ENCODE results near the gene DLG4.
"Not testable (repeated sequence)": the region's sequence is repeated elsewhere in the genome, so short reads cannot be mapped to it uniquely, and the experiment has no call there.

Gene DLG4

GRCh38 chr17:7249830-7250229, 30.2 kb upstream of the DLG4 start:
- no peak for DNase-seq (ENCODE audit: low read depth in 4 of 4, low spot score in 1 of 4)

- DNase-seq (ENCODE audit: low read depth in 4 of 4, low spot score in 1 of 4) = no peak
Observed at GRCh38 chr17:7249214-7249613, 29.6 kb upstream of the DLG4 start.

- no peak for DNase-seq (ENCODE audit: low read depth in 4 of 4, low spot score in 1 of 4)
Observed at GRCh38 chr17:7248796-7249195, 29.2 kb upstream of the DLG4 start.

DNA sequence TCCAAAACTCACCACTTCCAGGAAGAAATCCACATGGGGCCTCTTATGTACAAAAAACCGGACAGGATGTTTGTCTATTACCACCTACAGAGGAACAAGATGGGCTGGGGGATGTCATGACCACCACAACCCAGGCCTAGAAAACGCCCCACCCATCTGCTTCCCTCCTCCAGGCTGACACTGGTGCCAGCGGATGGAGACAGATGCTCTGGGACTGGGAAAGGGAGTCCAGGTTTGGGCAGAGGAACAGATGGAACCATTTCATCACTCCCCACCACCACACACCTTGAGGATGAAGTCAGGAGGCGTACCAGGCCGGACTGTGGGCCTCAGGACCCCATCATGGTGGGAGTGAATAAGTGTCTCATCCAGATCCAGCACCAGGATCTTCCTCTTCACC, 27.1 kb upstream of the DLG4 start:
- DNase-seq (ENCODE audit: low read depth in 4 of 4, low spot score in 1 of 4) = no peak

GRCh38 chr17:7243838-7244237, 24.2 kb upstream of the DLG4 start:
- DNase-seq (ENCODE audit: low read depth in 4 of 4, low spot score in 1 of 4) = not testable (repeated sequence)

- no peak for DNase-seq (ENCODE audit: low read depth in 4 of 4, low spot score in 1 of 4)
Observed at GRCh38 chr17:7243453-7243729, 23.8 kb upstream of the DLG4 start.

- DNase-seq (ENCODE audit: low read depth in 4 of 4, low spot score in 1 of 4) = peak; percentile 76 to 88 (median 82)
Observed at GRCh38 chr17:7242717-7243452, 23.2 kb upstream of the DLG4 start.

DNA sequence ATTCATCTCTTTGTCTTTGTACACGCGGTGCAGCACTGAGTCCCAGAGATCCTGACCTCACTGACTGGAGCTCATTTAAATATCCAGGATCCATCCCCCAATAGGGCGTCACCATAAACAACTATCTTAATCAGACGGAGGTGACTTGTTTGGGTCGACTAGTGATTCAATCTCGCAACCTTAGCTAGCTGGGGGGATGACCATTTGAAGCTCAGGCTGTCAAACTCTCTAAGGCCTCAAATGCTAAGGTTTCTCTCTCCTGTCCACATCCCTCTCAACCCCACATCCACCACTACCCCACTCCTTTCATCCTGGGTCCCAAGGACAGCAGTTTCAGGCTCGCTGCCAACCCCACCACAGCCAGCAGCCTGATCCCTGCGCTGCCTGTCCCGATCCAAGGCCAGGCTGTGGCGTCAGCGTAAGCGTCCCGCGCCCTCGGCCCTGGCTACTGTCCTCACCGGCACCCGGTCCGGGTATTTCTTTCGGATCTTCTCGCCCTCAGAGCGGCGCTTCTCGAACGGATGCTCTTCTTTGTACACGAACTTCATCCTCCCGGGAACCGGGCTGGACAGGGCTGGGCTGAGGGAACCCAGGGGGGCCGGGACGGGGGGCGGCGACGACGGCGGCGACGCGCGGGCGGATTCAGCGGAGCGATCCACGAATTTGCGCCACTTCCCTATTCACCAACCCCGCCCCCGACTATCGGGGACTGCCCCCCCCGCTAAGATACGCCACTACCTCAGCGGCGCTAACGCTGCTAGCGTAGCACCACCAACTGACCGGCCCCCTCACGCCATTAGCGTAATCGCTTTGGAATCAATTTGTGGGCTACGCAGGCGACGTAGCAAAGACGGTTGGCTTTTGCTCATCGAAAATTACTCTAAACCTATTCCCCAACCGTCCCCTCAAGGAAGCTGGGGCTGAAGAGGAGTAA, 22.4 kb upstream of the DLG4 start, which contains the start of gene GABARAP:
Gene GABARAP, minus strand, starts transcription at position 667 of the 934 bp plus-strand sequence. Its CDS starts 119 bp downstream, at position 548.
- peak; percentile 85 to 91 (median 88) for DNase-seq (ENCODE audit: low read depth in 4 of 4, low spot score in 1 of 4)

- no peak for DNase-seq (ENCODE audit: low read depth in 4 of 4, low spot score in 1 of 4)
Observed at GRCh38 chr17:7241090-7241733, 21.6 kb upstream of the DLG4 start.

DNA sequence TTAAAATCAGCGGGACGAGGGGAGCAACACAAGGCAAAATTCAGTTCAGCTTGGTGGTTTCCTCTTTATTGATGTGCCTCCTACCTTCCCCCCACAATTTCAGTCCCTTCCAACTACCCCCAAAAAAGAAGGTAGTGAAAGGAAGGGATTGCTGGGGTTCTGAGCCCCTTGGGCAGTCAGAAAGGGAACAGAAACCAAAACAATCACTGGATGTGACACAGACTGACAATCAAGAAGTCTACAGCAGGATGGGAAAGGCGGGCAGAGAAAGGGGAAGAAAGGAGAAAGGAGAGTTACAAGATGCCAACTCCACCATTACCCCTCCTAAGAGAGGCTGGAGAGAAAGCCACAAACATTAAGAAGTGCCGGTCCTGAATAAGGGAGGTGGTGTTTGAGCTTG, 20.7 kb upstream of the DLG4 start:
- no peak for DNase-seq (ENCODE audit: low read depth in 4 of 4, low spot score in 1 of 4)

- DNase-seq (ENCODE audit: low read depth in 4 of 4, low spot score in 1 of 4) = peak; percentile 83 to 97 (median 94)
Observed at GRCh38 chr17:7239091-7240027, 19.7 kb upstream of the DLG4 start, which contains the start of gene PHF23. Gene PHF23, minus strand, starts transcription at chr17:7239457. Its CDS starts 178 bp downstream, at chr17:7239279.

DNA sequence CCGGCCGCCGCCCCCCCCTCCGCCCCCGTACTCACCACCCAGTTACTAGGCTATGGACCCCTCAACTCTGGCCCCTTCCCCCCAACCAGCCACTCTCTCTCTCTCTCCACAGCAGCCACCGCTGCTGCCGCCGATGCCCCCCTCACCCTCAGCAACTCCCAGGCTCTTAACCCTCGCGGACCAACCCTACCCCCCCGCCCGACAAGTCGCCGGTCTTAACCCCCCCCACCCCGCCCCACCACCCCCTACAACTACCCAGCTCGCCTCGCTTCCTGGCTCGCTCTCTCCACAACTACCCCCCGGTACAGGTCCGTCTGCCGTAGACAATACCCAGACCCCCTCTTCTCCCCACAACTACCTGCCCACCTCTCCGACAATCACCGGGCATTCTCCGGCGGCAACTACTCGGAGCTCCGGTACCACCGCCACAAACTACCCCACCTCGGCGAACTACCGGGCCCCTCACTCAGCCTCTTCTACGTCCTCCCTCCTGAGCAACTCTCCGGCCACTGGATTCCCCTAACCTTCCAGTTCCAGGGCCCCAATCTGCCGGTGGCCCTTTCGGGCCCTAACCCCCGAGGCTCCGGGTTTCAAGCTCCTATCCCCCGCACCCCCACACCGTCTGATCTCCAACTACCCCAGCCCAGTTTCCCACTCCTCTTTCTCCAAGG, 18.9 kb upstream of the DLG4 start:
- no peak for DNase-seq (ENCODE audit: low read depth in 4 of 4, low spot score in 1 of 4)

- DNase-seq (ENCODE audit: low read depth in 4 of 4, low spot score in 1 of 4) = peak; percentile 69 to 87 (median 82)
Observed at GRCh38 chr17:7237761-7238419, 18.3 kb upstream of the DLG4 start.

DNA sequence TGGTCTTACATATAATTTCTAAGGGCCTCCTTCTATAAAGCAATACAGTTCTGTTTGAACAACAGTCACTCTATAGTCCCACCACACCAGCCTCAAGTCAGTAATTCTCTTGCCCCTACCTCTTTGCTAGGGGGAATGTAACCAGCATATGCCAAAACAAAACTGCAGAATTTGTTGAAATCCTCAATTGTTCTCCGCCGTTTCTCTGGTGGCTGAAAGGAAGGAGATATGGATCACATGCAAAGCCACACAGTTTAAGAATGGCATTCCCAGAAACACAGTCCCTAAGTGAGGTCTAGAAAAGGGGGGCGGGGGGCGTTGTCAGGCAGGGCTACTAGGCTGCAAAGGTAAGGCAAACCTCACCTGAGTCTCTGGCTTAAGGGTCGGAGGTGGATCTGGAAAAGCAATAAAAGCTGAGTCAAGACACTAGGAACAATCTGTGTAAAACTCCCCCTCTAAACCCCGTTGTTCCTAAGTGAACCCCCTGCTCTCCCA, 17.7 kb upstream of the DLG4 start:
- DNase-seq (ENCODE audit: low read depth in 4 of 4, low spot score in 1 of 4) = no peak

DNA sequence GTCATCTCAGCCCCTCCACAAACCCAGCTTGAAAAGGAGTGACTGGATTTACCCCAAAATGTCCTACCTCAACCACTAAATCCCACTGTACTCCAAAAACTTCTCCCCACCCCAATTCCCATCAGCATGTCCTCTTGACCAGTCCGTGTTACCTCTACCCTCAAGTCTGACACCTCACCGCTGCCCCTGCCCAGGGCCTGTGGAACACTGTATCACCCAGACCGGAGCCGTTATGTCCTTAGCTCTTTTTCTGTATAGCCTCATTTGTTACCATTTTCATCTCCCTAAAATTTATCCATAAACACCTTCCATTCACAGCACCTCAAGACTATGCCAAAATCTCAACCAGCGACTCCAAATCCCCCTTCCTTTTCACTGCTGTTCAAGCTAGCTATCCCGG, 17.2 kb upstream of the DLG4 start:
- no peak for DNase-seq (ENCODE audit: low read depth in 4 of 4, low spot score in 1 of 4)

- no peak for DNase-seq (ENCODE audit: low read depth in 4 of 4, low spot score in 1 of 4)
Observed at GRCh38 chr17:7235693-7236665, 16.3 kb upstream of the DLG4 start.

DNA sequence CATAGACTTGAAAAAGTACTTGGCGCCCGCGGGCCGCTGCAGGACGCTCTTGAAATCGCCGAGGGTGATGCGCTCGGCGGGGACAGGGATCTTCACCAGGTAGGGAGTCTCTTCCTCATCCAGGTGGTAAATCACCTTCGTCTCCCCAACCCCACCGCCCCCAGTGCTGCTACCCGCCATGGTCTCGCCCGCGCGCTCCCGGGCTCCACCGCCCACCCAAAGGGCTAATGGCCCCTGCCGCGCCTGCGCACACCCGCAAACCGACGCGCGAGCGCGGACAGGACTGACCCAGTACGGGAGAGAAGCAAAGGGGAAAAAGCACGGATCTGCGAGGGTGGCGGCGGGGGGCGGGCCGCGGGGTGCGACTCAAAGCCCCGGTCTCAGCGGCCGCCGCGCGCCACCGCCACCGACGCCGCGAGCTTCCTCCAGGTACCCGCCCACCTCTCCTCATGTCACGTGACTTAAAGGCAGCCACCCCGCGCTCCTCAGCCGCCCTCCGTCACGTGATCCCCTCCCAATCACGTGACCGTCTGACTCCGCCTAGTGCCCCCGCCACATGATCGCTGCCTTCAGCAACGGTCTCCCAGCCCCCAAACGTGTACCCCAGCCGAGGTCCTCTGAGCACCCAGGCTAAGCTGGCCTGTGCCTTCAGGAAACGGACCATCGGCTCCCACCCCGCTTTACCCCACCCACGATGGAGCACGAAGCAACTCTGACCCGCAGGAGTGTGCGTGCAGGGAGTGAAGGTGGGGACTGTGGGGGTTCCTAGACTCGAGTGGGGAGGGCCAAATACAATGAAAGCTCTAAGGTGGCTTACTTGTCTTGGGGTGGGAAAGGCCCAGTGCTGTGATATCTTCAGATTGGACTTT, 14.7 kb upstream of the DLG4 start, which contains the start of gene DVL2:
Gene DVL2, minus strand, starts transcription at position 435 of the 869 bp plus-strand sequence. Its CDS starts 255 bp downstream, at position 180.
- peak; percentile 86 to 94 (median 88) for DNase-seq (ENCODE audit: low read depth in 4 of 4, low spot score in 1 of 4)

Data from stimulated activated CD4-positive, alpha-beta T cell treated with anti-CD3 and anti-CD28 coated beads, Interleukin-1b, Interleukin-23, amount 100 ng/mL, for 24 hours (primary cell).